Mesenchymal stem cell (in vitro differentiated cells and primary cell): ENCODE measurements around the gene CLIC4.

Source experiments
- DNase-seq: peaks from one replicate; pipeline ENCODE4 v3.0.0-alpha.2; 2013
- H2AFZ ChIP-seq: one replicate; pipeline ENCODE4 v1.6.1; 2013; ENCODE audit warnings: low read depth, mild to moderate bottlenecking, control low read depth, inconsistent platforms, low read length, moderate library complexity
- H2AK5ac ChIP-seq: 2 replicates; pipeline ENCODE4 v1.6.1; 2013; ENCODE audit warnings: low read length, moderate library complexity, mild to moderate bottlenecking, inconsistent platforms; ENCODE audit not compliant: severe bottlenecking
- H2BK120ac ChIP-seq: one replicate; pipeline ENCODE4 v1.6.1; 2013; ENCODE audit warnings: low read depth, mild to moderate bottlenecking, inconsistent platforms, low read length, moderate library complexity
- H2BK12ac ChIP-seq, 2 experiments: one replicate each; pipeline ENCODE4 v1.6.1; 2013; ENCODE audit warnings: inconsistent platforms in 2 of 2, low read length in 2 of 2, mild to moderate bottlenecking in 2 of 2, moderate library complexity in 2 of 2, control low read depth in 1 of 2
- H2BK15ac ChIP-seq: one replicate; pipeline ENCODE4 v1.6.1; 2013; ENCODE audit warnings: mild to moderate bottlenecking, low read depth, inconsistent platforms; ENCODE audit not compliant: poor library complexity, severe bottlenecking
- H2BK5ac ChIP-seq: 2 replicates; pipeline ENCODE4 v1.6.1; 2013; ENCODE audit warnings: low read depth, mild to moderate bottlenecking, low read length, control low read depth, inconsistent platforms; ENCODE audit not compliant: poor library complexity, severe bottlenecking
- H3K14ac ChIP-seq, 2 experiments: one replicate each; pipeline ENCODE4 v1.6.1; 2013; ENCODE audit warnings: inconsistent platforms in 2 of 2, low read length in 2 of 2, control low read depth in 1 of 2, mild to moderate bottlenecking in 1 of 2, moderate library complexity in 1 of 2
- H3K18ac ChIP-seq, 2 experiments: one replicate each; pipeline ENCODE4 v1.6.1; 2013; ENCODE audit warnings: inconsistent platforms in 2 of 2, low read length in 2 of 2, control low read depth in 1 of 2, low read depth in 1 of 2, mild to moderate bottlenecking in 1 of 2
- H3K23ac ChIP-seq, 2 experiments: one replicate each; pipeline ENCODE4 v1.6.1; 2013; ENCODE audit warnings: inconsistent platforms in 2 of 2, low read length in 2 of 2, mild to moderate bottlenecking in 2 of 2, moderate library complexity in 2 of 2, control low read depth in 1 of 2
- H3K27ac ChIP-seq: 2 replicates; pipeline ENCODE4 v1.5.1; 2013; ENCODE audit warnings: mild to moderate bottlenecking, moderate library complexity, low read length, control low read depth, inconsistent platforms; ENCODE audit not compliant: poor library complexity, severe bottlenecking
- H3K27me3 ChIP-seq, 2 experiments: 2 replicates each; pipeline versions ENCODE4 v1.6.1 to v1.7.0; 2013; ENCODE audit warnings: low read length in 2 of 2, mild to moderate bottlenecking in 2 of 2, moderate library complexity in 2 of 2, control low read depth in 1 of 2, inconsistent platforms in 1 of 2; ENCODE audit not compliant: control insufficient read depth in 1 of 2, insufficient read depth in 1 of 2
- H3K36me3 ChIP-seq, 2 experiments: 2 replicates each; pipeline versions ENCODE4 v1.6.1 to v1.7.0; 2013; ENCODE audit warnings: low read length in 2 of 2, control low read depth in 1 of 2, inconsistent platforms in 1 of 2, low read depth in 1 of 2, mild to moderate bottlenecking in 1 of 2; ENCODE audit not compliant: insufficient read depth in 2 of 2, control insufficient read depth in 1 of 2
- H3K4ac ChIP-seq, 2 experiments: one replicate each; pipeline ENCODE4 v1.6.1; 2013; ENCODE audit warnings: inconsistent platforms in 2 of 2, low read length in 2 of 2, mild to moderate bottlenecking in 2 of 2, moderate library complexity in 2 of 2, control low read depth in 1 of 2, low read depth in 1 of 2
- H3K4me1 ChIP-seq: 2 replicates; pipeline ENCODE4 v1.6.1; 2013; ENCODE audit warnings: low read depth, low read length, control low read depth; ENCODE audit not compliant: control insufficient read depth, insufficient read depth
- H3K4me2 ChIP-seq: 2 replicates; pipeline ENCODE4 v1.6.1; 2013; ENCODE audit warnings: low read length, mild to moderate bottlenecking, inconsistent platforms; ENCODE audit not compliant: poor library complexity, severe bottlenecking
- H3K4me3 ChIP-seq, 2 experiments: 2 replicates each; pipeline versions ENCODE4 v1.5.1 to v1.7.0; 2013; ENCODE audit warnings: low read length in 2 of 2, mild to moderate bottlenecking in 2 of 2, control low read depth in 1 of 2, low read depth in 1 of 2; ENCODE audit not compliant: insufficient read depth in 1 of 2
- H3K79me1 ChIP-seq: replicated peaks from 2 replicates; pipeline ENCODE4 v1.6.1; 2013; ENCODE audit warnings: mild to moderate bottlenecking, control low read depth, low read length, inconsistent platforms; ENCODE audit not compliant: poor library complexity, severe bottlenecking
- H3K9ac ChIP-seq: 2 replicates; pipeline ENCODE4 v1.7.0; 2013; ENCODE audit warnings: mild to moderate bottlenecking, low read length, moderate library complexity
- H3K9me3 ChIP-seq: 2 replicates; pipeline ENCODE4 v1.7.0; 2013; ENCODE audit warnings: mild to moderate bottlenecking, low read length; ENCODE audit not compliant: control insufficient read depth
- H4K8ac ChIP-seq: one replicate; pipeline ENCODE4 v1.6.1; 2013; ENCODE audit warnings: inconsistent platforms, mild to moderate bottlenecking, low read length, moderate library complexity
- H4K91ac ChIP-seq: one replicate; pipeline ENCODE4 v1.6.1; 2013; ENCODE audit warnings: mild to moderate bottlenecking, low read length, inconsistent platforms
- WGBS: methylation state at CpG from one replicate; pipeline ENCODE4 v1.1.7; 2013; ENCODE audit warnings: mixed read lengths; 5-methylcytosine and 5-hydroxymethylcytosine counted together

CLIC4 gene

DNA sequence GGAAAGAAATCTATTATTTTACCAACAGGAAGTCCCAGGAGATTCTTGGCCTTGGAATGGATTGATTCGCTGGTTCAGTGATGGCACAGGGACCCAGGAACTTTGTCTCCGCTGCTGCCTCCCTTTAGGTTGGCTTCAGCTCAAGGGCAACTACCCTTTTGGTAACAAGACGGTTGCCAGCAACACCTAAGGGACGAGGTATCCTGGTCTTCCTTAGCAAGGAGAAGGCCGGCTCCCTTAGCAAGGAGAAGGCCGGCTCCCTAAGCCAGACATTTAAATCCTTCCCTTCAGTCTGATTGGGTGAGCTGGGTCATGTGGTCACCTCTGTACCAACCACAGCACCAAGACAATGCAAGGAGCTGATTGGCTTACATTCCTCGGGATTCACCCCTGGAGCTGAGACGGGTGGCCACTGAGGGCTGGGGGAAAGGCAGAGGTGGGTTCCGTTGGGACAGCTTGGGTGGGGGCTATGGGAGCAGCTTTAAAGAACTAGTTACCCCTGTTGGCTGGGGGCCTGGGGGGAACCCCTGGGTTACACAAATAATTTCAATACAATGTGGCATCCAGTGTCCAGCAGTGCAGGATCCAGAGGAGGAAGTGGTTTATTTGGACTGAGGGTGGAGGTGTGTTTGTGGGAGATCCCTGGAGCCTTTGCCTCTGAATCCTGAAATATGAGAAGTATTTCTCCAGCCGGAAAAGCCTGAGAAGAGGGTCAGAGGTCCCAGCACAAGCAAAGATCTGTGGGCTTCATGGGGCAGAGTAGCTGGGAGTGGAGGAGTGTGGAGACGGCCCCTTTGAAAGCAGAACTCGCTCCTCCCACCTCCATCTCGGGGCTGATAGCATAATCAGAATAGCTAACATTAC lies 20.7 kb upstream of the CLIC4 start:
- Histone ChIP-seq H3K4me1 (peaks cover 29% of the 10 kb centered on the region), H3K23ac (no peak overlapping the region)
- 55% methylated on average over 12 of the region's 13 CpGs for WGBS

DNA sequence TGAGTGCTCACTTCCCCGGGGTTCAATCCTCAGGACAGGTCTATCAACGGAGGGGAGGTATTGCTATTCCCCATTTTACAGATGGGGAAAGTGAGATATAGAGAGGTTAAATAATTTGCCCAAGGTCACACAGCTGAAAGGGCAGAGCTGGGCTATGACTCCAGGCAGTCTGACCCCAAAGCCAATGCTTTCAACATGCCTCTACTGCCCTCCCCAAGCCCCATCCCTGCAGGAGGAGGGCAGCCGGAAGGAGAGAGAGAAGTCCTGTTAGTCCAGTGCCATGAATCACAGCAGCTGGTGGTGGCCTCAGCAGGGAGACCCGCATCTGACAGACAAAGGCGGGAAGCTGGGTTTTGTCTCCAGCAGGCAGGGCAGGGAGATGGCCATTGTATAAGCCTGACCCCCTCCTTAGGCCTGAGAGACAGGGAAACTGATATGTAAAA lies 20.0 kb upstream of the CLIC4 start:
- H3K14ac ChIP-seq = peak overlapping the region in 1 of 2 experiments; percentile 83
- no peaks in the 10 kb centered on the region for H3K79me1 ChIP-seq
- H3K4me3 ChIP-seq = no peak overlapping the region
- H4K8ac ChIP-seq = peak overlapping the region; percentile 67
- no peaks in the 10 kb centered on the region for H3K36me3 ChIP-seq
- 10% methylated on average over 5 of the region's 5 CpGs for WGBS
- peak overlapping the region; percentile 8 to 48 for H3K4ac ChIP-seq
- H3K27ac ChIP-seq = peak overlapping the region; percentile 85
- H4K91ac ChIP-seq = peak overlapping the region; percentile 16
- no peaks in the 10 kb centered on the region for H3K27me3 ChIP-seq
- peak overlapping the region; percentile 66 for H2AK5ac ChIP-seq
- H3K9ac ChIP-seq = no peak overlapping the region
- no peak overlapping the region for H2AFZ ChIP-seq
- H3K18ac ChIP-seq = peak overlapping the region; percentile 22 to 90
- H2BK120ac ChIP-seq = peak overlapping the region; percentile 80
- peak overlapping the region; percentile 27 for H3K4me2 ChIP-seq
- no peak overlapping the region for H2BK5ac ChIP-seq
- peak overlapping the region; percentile 97 for H2BK12ac ChIP-seq
- H3K4me1 ChIP-seq = peaks cover 25% of the 10 kb centered on the region
- no peak overlapping the region for H3K23ac ChIP-seq
- peak; percentile 85 for DNase-seq
- no peaks in the 10 kb centered on the region for H3K9me3 ChIP-seq
- no peak overlapping the region for H2BK15ac ChIP-seq

More for the DNA sequence above, 20.7 kb upstream of the CLIC4 start:
- no peak overlapping the region for H3K4me3 ChIP-seq
- H4K8ac ChIP-seq = peak overlapping the region; percentile 98
- H2BK15ac ChIP-seq = peak overlapping the region; percentile 91
- peak overlapping the region; percentile 58 to 90 for H3K18ac ChIP-seq
- H3K36me3 ChIP-seq = no peaks in the 10 kb centered on the region
- no peaks in the 10 kb centered on the region for H3K27me3 ChIP-seq
- no peaks in the 10 kb centered on the region for H3K9me3 ChIP-seq
- DNase-seq = peak; percentile 87
- H2AK5ac ChIP-seq = peak overlapping the region; percentile 66
- H3K27ac ChIP-seq = peak overlapping the region; percentile 85
- no peak overlapping the region for H3K9ac ChIP-seq
- H2BK12ac ChIP-seq = peak overlapping the region; percentile 88 to 97
- H2BK120ac ChIP-seq = no peak overlapping the region
- peak overlapping the region in 1 of 2 experiments; percentile 77 for H3K14ac ChIP-seq
- peak overlapping the region; percentile 29 for H2AFZ ChIP-seq
- H3K4me2 ChIP-seq = peak overlapping the region; percentile 53
- H4K91ac ChIP-seq = peak overlapping the region; percentile 97
- H3K79me1 ChIP-seq = no peaks in the 10 kb centered on the region
- H3K4ac ChIP-seq = peak overlapping the region; percentile 48 to 96
- H2BK5ac ChIP-seq = peak overlapping the region; percentile 8

DNA sequence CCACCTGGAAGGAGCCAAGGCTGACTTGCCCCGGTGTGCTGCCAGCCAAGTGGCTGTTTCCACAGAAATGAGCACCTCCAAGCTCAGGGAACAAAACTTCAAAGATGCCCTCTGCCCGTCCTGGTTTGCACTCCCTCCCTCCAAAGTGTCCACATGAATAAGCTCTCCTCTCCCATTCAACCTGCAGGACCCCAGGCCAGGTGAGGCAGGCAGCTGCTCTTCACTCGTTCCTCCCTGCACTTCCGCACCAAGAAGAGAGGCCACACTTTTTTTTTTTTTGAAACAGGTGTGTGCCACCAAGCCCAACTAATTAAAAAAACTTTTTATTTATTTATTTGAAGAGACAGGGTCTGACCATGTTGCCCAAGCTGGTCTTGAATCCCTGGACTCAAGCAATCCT lies 18.5 kb upstream of the CLIC4 start:
- Histone ChIP-seq H2BK5ac (peak overlapping the region; percentile 32), H4K8ac (peak overlapping the region; percentile 69), H2BK15ac (peak overlapping the region; percentile 61), H3K4me2 (no peak overlapping the region), H3K4me1 (peaks cover 32% of the 10 kb centered on the region), H2AFZ (no peak overlapping the region), H3K79me1 (no peaks in the 10 kb centered on the region), H2AK5ac (peak overlapping the region; percentile 99), H2BK120ac (peak overlapping the region; percentile 46), H3K9me3 (no peaks in the 10 kb centered on the region), H3K36me3 (no peaks in the 10 kb centered on the region), H3K14ac (no peak overlapping the region), H3K23ac (no peak overlapping the region), H3K27ac (peak overlapping the region; percentile 71), H4K91ac (peak overlapping the region; percentile 80), H3K18ac (peak overlapping the region; percentile 78 to 86), H3K4ac (peak overlapping the region; percentile 6 to 92), H3K4me3 (no peak overlapping the region), H3K9ac (no peak overlapping the region), H2BK12ac (peak overlapping the region; percentile 100), H3K27me3 (no peaks in the 10 kb centered on the region)
- WGBS = 95% methylated on average over 4 of the region's 4 CpGs
- no peak for DNase-seq

DNA sequence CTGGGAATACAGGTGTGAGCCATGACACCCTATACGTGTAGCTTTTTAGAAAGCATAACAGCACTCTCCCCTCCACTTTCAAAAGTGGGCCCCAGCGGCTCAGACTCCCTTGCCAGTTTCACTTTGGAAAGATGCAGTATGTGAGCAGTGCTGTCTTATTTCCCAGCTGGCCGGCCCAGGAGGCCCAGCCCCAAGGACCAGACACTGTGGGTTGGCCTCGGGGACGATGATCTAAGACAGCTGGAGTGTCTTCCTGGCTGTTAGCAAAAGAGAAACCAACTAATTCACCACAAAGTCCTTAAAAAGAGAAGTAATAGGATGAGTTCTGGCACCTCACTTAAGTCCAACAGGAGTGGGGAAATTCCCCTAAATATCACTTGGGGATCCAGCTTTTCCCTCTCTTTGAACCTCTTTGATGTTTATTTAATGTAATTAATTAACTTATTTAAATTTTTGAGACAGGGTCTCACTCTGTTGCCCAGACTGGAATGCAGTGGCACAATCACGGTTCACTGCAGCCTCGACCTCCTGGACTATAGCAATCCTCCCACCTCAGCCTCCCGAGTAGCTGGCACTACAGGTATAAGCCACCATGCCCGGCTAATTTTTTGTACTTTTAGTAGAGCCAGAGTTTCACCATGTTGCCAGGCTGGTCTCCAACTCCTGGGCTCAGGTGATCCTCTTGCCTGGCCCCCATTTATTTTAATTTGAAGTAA lies 17.6 kb upstream of the CLIC4 start:
- Histone ChIP-seq H4K8ac (no peak overlapping the region), H3K79me1 (no peaks in the 10 kb centered on the region), H3K36me3 (no peaks in the 10 kb centered on the region), H2BK15ac (no peak overlapping the region), H3K4me3 (peak overlapping the region in 1 of 2 experiments; percentile 59), H2AK5ac (no peak overlapping the region), H3K14ac (no peak overlapping the region), H3K4me1 (peaks cover 32% of the 10 kb centered on the region), H3K9me3 (no peaks in the 10 kb centered on the region), H2AFZ (no peak overlapping the region), H3K4ac (peak overlapping the region in 1 of 2 experiments; percentile 76), H2BK120ac (no peak overlapping the region), H3K27me3 (no peaks in the 10 kb centered on the region), H3K27ac (peak overlapping the region; percentile 71), H2BK12ac (no peak overlapping the region), H3K4me2 (no peak overlapping the region), H3K18ac (peak overlapping the region; percentile 52 to 72), H4K91ac (no peak overlapping the region), H2BK5ac (peak overlapping the region; percentile 21), H3K23ac (no peak overlapping the region), H3K9ac (peak overlapping the region; percentile 66)
- peak; percentile 99 for DNase-seq
- 33% methylated on average over 9 of the region's 9 CpGs for WGBS
